ENCODE data around the gene SLC9B1. TPM values are rescaled to one million over a fixed set of nuclear protein-coding genes. Genes with fewer than 3 reads are reported as not detected.
"Not testable (repeated sequence)": the region's sequence is repeated elsewhere in the genome, so short reads cannot be mapped to it uniquely, and the experiment has no call there.

The SLC9B1 gene
- total RNA-seq, 1 experiment from 2014 or later: not detected

GRCh38 chr4:102868153-102868780 is 151.2 kb downstream of the SLC9B1 start:
- no peaks in the 10 kb centered on the region for H3K4me1 Mint-ChIP-seq (ENCODE audit: low read depth, unreplicated experiment)
- H3K4me3 Mint-ChIP-seq (ENCODE audit: low read depth, unreplicated experiment): peak overlapping the region; percentile 94
- TF ChIP-seq CTCF (IDR thresholded peaks at IDR 0.05; ENCODE audit: unreplicated experiment): no peak
- H3K27ac Mint-ChIP-seq (ENCODE audit: unreplicated experiment): peak overlapping the region; percentile 89
- H3K27me3 Mint-ChIP-seq (ENCODE audit: unreplicated experiment): no peaks in the 10 kb centered on the region
- intact Hi-C loops (cut with micrococcal nuclease; ENCODE audit: unreplicated experiment): no loop called here
- CTCF ChIA-PET: interaction anchor here (1.0 to 1.2 kb wide), 2 partner anchors 41 to 247 kb away, joined by 3 to 4 read pairs; partner anchors contain the start of gene UBE2D3
- H3K9me3 Mint-ChIP-seq (ENCODE audit: low read depth, unreplicated experiment): no peaks in the 10 kb centered on the region
- DNase-seq: peak; percentile 4
- TSS peak; percentile 65 for BruUV-seq (replicated peaks)
- H3K36me3 Mint-ChIP-seq (ENCODE audit: insufficient read depth, unreplicated experiment): peaks cover 20% of the 10 kb centered on the region

GRCh38 chr4:102867278-102868152 is 152.0 kb downstream of the SLC9B1 start:
- Mint-ChIP-seq H3K4me3 (ENCODE audit: low read depth, unreplicated experiment) (peak overlapping the region; percentile 94), H3K4me1 (ENCODE audit: low read depth, unreplicated experiment) (no peaks in the 10 kb centered on the region), H3K36me3 (ENCODE audit: insufficient read depth, unreplicated experiment) (peaks cover 20% of the 10 kb centered on the region), H3K9me3 (ENCODE audit: low read depth, unreplicated experiment) (no peaks in the 10 kb centered on the region), H3K27me3 (ENCODE audit: unreplicated experiment) (no peaks in the 10 kb centered on the region), H3K27ac (ENCODE audit: unreplicated experiment) (peak overlapping the region; percentile 89)
- intact Hi-C loops (cut with micrococcal nuclease; ENCODE audit: unreplicated experiment): no loop called here
- BruUV-seq (replicated peaks): no TSS peak
- TF ChIP-seq CTCF (IDR thresholded peaks at IDR 0.05; ENCODE audit: unreplicated experiment): no peak
- CTCF ChIA-PET: interaction anchor here (1.0 kb wide), 1 partner anchor 247 kb away, joined by 4 read pairs; no protein-coding TSS in a partner anchor
- DNase-seq: no peak

GRCh38 chr4:102865327-102865726 is 154.2 kb downstream of the SLC9B1 start:
- H3K36me3 Mint-ChIP-seq (ENCODE audit: insufficient read depth, unreplicated experiment): peaks cover 20% of the 10 kb centered on the region
- BruUV-seq (replicated peaks); H3K9me3 Mint-ChIP-seq (ENCODE audit: low read depth, unreplicated experiment); H3K4me3 Mint-ChIP-seq (ENCODE audit: low read depth, unreplicated experiment); H3K27me3 Mint-ChIP-seq (ENCODE audit: unreplicated experiment); intact Hi-C loops (cut with micrococcal nuclease; ENCODE audit: unreplicated experiment); CTCF ChIA-PET; H3K27ac Mint-ChIP-seq (ENCODE audit: unreplicated experiment); DNase-seq; H3K4me1 Mint-ChIP-seq (ENCODE audit: low read depth, unreplicated experiment): not testable (repeated sequence)

- intact Hi-C loops (cut with micrococcal nuclease; ENCODE audit: unreplicated experiment): no loop called here
- no peaks in the 10 kb centered on the region for H3K4me1 Mint-ChIP-seq (ENCODE audit: low read depth, unreplicated experiment)
- no peak for TF ChIP-seq CTCF (IDR thresholded peaks at IDR 0.05; ENCODE audit: unreplicated experiment)
- H3K4me3 Mint-ChIP-seq (ENCODE audit: low read depth, unreplicated experiment): no peak overlapping the region
- H3K27me3 Mint-ChIP-seq (ENCODE audit: unreplicated experiment): no peaks in the 10 kb centered on the region
- BruUV-seq (replicated peaks): no TSS peak
- H3K36me3 Mint-ChIP-seq (ENCODE audit: insufficient read depth, unreplicated experiment): no peaks in the 10 kb centered on the region
- no peak for DNase-seq
- CTCF ChIA-PET: no interaction called here
- H3K9me3 Mint-ChIP-seq (ENCODE audit: low read depth, unreplicated experiment): peaks cover 3% of the 10 kb centered on the region
- H3K27ac Mint-ChIP-seq (ENCODE audit: unreplicated experiment): no peak overlapping the region
Measured at GRCh38 chr4:102862747-102863146, 156.8 kb downstream of the SLC9B1 start.

All from Calu3 (cell line).